NK-92 (cell line): ENCODE data around the gene PALM2AKAP2.
"Not testable (repeated sequence)": the region's sequence is repeated elsewhere in the genome, so short reads cannot be mapped to it uniquely, and the experiment has no call there.

ENCODE experiments used
- DNase-seq: peaks from one replicate; lab custom pipeline; 2025; ENCODE audit not compliant: unreplicated experiment; lab: John Stamatoyannopoulos, UW

PALM2AKAP2 gene

DNA sequence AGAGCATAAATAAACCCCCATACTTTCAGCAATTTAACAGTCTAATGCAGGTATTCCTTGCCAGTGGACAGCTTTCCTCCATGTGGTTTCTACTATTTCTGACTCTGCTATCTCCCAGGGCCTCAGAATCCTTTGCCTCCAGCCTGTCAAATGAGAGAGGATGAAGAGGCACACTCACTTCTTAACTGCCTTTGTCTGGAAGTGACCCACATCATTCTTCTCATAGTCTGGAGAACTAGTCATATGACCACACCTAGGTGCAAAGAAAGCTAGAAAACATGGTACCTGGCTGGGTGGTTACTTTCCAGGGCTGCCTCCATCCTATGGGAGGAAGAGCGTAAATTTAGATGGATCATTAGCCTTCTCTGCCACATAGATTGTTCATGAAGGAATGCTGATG, 22.5 kb downstream of the PALM2AKAP2 start:
- DNase-seq = no peak

DNA sequence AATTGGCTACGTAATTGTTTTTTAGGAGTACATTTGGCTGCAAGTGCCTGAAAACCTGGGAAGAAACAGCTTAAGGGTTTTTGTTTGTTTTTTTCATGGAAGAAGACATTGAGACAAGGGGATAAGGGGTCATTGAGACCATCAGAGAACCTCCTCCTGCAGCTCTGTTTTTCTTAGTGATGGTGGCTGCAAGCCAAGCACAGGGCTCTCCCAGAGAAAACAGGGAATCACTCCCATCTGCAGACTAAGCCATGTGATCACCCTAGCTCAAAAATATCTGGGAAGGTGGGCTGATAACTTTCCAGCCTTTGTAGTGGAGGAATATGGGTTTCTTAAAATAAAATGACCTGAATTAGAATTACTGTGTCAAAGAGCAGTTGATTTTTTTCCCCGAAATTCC, 25.1 kb downstream of the PALM2AKAP2 start:
- no peak for DNase-seq

DNA sequence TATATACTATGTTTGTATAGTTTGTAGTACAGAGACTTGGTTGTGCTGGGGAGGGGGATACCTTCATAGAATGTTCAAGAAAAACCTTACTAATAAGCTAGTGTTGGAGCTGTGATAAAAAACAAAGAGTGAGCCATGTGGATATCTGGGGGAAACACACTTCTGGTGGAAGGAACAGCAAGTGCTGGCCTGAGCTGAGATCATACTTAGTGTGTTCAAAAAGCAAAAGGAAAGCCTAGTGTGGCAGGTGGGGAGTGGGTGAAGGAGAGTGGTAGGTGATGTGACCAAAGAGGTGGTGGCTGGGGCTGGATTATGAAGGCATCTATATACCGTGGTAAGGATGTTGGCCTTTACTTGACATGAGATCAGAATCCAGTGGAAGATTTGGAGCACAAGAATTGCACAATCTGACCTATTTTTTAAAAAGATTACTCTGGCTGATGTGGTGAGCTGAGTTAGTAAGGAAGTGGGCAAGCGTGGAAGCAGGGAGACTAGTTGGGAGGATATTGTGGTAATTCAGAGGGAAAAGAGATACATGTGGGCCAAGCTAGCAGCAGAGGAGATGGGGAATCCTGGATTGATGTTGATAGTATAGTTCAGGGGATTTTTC, 26.6 kb downstream of the PALM2AKAP2 start:
- DNase-seq = no peak

DNA sequence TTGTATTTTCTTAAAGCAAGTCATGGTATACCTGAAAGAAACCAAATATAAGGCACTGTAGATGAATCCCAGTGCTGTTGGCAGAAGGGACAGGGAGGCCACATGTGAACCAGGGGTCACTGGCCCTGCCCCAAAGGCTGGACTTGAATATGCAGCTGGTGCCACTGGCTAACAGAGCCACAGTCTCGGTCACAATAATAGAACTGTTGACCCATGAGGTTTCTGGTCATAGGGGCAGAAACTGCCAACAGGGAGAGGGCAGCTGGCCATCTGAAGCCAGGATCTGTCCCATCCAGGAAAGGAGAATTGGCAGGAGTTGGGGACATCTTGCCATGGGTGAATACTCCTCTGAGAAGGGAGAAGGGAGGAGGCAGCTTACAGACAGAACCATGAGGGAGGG, 31.9 kb downstream of the PALM2AKAP2 start:
- no peak for DNase-seq

- no peak for DNase-seq
Measured at GRCh38 chr9:109812331-109812730, 32.3 kb downstream of the PALM2AKAP2 start.

GRCh38 chr9:109812818-109813281, 32.9 kb downstream of the PALM2AKAP2 start:
- no peak for DNase-seq

DNA sequence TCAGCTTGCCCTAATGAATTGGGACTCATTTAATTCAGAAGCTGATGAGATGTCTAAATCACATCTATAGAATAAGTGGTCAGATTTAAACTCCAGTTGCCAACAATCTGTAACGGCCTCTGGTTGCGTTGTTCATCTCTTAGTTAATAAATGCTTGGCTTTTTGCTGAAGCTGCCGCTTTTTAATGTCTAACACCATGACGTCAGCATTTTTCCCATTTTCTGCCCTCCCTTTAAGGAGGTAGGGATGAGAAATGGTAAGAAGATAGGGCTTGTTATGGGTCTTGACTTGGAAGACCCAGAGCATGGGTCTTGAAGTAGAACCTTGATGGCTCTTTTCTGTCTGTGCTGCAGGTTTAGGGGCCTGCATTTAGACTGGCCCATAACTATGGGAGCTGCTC, 33.3 kb downstream of the PALM2AKAP2 start:
- no peak for DNase-seq

DNA sequence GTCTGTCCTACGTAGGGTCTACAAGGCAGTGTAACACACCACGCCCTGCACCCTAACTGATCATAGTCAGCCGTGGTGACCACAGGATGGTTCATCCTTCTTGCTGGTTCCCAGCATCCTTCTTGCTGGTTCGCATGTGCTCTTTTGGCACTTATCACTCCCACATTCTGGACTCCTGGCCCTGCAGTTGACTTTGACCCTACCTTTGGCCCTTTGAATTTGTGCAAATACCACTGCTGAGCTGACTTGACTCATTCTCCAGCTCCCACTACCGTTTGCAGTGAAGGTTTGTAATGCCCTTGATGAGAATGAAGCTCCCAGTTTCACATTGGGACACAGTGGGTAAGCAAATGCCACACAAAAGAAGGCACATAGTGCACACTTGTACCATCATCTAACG, 33.8 kb downstream of the PALM2AKAP2 start:
- DNase-seq = no peak

DNA sequence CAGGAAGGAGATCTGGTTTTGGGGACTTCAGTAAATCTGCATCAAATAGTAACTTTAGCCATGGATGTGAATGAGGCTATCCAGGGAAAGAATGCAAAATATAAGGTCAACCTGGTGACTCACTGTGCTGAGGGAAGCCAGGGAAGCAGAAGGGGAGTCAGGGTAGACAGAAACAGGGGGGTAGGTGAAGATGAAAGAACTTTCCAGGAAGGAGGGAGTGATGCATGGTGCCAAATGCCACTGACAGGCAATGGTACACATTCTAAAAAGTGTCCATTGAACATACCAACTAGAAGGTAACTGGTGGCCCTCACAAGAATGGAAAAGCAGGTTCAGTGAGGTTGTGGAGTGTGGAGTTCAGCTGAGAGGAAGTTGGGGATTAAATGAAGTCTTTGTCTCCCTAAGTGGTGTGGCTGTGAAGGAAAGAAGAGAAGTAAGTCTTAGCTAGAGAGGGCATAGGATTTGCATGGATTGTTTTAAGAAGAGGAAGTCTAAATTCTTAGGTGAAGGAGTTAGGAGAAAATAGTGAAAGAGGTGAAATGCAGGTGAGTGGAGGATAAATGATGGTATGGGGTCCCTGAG, 35.5 kb downstream of the PALM2AKAP2 start:
- DNase-seq = no peak

GRCh38 chr9:109816490-109816889, 36.5 kb downstream of the PALM2AKAP2 start:
- no peak for DNase-seq

DNA sequence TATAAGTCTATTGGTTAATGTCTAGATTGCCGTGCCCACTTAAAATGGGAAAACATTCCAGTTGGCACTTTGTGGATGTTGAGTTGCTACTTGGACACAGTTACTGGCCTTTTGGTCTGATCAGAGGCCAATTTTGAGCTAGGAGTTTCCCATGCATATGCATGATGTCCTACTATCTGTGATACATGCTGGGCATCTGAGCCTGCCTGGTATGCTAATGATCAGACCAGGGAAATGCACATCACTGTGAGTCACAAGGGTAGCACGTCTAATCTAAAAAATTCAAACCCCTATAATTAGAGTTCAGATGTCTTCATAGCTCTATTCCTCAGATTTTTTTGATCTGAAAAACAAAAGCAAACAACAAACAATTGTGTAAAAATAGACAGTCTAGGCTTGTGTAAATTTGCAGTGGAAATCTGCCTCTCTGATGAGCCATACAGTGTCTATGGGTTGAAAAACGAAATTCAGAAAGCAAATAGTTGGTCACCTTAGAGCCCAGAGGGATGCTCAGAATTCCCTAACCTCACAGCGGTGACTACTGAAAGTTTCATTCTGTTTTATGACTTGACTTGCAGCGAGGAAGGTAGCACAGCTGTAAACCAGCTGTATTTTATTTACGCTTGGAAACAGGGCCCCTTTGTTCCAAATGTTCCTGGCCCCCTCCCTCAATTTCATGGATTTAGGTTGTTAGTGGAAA, 37.3 kb downstream of the PALM2AKAP2 start:
- no peak for DNase-seq

- DNase-seq = no peak
Measured at GRCh38 chr9:109817846-109818472, 38.0 kb downstream of the PALM2AKAP2 start.

- DNase-seq = no peak
Measured at GRCh38 chr9:109821711-109822110, 41.7 kb downstream of the PALM2AKAP2 start.

- not testable (repeated sequence) for DNase-seq
Measured at GRCh38 chr9:109825383-109825782, 45.4 kb downstream of the PALM2AKAP2 start.

DNA sequence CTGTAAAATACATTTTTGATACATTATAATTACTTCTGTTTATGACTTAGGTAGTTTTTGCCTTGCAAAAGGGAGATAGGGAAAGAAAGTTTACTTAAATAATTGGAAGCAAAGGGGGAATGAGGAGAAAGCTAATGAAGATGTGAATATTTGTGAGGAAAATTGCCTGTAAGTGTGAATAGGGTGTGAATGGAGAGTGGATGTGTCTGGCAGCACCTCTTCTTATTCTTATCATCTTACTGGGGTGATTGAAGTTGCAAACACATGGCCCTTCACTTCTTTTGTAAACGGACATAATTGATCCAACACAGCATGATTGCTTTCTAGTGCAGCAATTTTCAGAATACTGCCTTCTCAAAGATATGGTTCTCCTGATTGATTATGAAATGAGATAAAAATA, 46.6 kb downstream of the PALM2AKAP2 start:
- no peak for DNase-seq

GRCh38 chr9:109828254-109828653, 48.3 kb downstream of the PALM2AKAP2 start:
- no peak for DNase-seq
